Islet precursor cell (in vitro differentiated cells): Measurements from ENCODE around the gene SYT5.
"Not testable (repeated sequence)": the region's sequence is repeated elsewhere in the genome, so short reads cannot be mapped to it uniquely, and the experiment has no call there.

ENCODE experiments used
- DNase-seq: peaks from one replicate; pipeline ENCODE4 v3.0.0-alpha.2; 2018

Gene SYT5

GRCh38 chr19:55166530-55167268, 13.4 kb downstream of the SYT5 start, which contains the start of gene DNAAF3:
DNAAF3 (minus strand) TSS chr19:55166613; CDS start chr19:55166413, 200 bp downstream.
- DNase-seq = peak; percentile 99

DNA sequence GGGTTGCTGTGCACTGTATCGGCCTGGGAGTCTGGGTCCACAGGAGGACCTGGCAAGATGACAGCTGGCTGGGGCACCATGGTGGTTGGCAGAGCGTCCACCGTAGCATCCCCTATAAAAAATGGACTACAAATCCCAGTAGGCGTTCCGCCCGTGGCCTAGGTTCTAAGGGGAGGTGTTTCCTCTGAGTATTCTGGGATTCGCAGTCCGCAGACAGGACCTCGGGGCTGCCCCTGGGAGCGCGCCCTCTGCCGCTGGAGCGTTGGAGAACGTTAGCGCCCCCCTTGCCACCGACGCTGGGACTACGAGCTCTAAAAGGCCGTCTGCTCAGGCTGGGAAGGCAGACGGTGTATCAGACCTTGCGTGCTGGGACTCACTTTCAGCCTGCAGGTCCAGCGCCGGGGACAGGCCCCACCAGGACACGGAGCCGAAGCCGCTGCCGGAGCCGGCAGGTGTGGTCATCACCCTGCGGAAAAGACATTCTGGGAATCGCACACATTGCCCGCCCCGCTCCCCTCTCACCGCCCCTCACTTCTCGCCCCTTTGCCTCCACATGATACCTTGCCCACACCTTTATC, 14.0 kb downstream of the SYT5 start:
- peak; percentile 91 for DNase-seq

DNA sequence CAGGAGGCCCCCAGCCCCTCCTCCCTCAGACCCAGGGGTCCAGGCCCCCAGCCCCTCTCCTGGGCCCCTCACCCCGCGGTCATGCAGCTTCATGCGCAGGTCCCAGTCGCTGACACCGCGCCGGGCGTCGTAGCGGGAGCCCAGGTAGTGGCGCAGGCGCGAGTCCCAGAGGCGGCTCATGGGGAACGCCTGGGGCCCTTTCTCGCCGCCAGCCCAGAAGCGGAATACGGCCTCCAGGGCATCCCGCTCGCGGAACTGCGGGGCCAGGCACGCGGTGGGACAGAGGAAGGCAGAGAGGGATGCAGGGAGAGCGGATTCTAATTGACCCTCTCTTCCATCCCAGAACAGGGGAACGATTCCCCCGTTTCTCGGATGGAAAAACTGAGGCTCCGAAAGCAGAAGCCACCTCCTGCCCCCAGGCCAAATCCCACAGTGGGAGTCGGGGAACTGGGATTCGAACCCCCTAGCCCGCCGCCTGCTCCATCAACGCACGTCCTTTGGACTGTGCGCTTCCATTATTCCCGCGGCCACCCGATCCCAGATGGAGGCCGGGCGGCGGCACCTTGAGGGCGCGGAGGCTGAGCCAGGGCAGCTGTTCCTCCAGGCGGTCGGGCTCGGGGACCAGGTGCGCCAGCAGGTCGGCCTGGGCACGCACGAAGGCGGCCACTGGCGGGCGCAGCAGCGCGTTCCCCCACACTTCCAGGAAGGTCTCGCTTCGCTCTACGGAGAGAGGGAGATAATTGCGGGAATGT, 18.3 kb downstream of the SYT5 start:
- no peak for DNase-seq

- DNase-seq = no peak
Measured at GRCh38 chr19:55160986-55161365, 19.1 kb downstream of the SYT5 start.

- peak; percentile 97 for DNase-seq
Measured at GRCh38 chr19:55160128-55160985, 19.7 kb downstream of the SYT5 start.

DNA sequence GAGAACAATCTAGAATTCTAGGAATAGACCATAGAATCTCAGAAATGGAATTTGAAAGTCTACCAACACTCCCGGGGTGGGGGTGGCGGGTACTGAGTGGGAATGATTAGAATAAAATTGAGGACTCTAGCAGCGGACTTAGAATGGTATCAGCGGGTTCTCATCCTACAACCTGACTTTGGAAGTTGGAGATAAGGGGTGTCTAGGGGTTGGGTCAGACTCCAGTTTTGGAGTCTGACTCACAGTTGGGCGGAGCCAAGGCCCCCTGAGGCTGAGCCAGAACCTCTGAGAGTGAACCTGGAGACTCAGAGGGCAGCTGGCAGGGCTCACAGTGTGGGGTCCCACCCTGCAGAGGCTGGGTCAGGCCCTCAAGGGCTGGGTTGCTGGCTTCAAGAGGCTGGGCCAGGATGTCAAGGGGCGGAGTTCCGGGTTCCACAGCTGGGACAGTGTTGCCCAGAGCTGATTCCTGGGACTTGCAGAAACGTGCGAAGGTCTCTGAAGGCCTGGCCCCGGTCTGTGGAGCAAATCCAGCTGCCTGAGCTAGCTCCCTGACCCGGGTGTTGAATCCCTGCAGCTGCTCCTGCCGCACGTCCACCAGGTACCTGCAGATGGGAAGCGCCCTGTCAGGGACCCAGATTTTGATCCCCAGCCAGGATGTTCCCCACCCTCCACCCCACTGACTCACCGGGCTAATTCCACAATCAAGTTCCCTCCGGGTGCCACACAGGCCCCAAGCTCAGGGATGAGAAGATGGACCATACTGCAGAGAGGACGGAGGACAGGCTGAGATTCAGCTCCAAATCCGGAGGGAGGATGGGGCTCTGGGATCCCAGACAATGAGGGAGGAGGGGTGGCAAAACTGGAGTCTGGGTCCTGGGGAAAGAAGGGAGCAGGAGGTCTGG, 21.0 kb downstream of the SYT5 start:
- peak; percentile 77 for DNase-seq

DNA sequence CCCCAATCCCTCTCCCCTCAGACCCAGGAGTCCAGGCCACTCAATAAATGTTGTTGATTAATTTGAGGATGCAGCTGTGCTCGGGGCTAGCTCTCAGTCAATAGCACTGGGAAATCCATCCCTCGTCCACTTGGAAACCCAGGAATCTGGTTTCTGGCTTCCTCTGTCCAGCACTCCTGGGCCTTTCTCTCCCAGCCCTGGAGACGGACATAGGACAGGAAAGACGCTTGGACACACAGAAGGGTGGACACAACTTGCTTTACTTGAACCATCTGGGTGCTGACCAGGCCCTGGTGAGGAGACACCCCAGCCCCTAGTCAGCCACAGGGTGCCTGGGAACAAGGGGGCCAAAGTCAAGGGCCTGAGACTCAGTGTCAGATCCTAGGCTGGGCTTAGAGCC, 21.7 kb downstream of the SYT5 start:
- no peak for DNase-seq

DNA sequence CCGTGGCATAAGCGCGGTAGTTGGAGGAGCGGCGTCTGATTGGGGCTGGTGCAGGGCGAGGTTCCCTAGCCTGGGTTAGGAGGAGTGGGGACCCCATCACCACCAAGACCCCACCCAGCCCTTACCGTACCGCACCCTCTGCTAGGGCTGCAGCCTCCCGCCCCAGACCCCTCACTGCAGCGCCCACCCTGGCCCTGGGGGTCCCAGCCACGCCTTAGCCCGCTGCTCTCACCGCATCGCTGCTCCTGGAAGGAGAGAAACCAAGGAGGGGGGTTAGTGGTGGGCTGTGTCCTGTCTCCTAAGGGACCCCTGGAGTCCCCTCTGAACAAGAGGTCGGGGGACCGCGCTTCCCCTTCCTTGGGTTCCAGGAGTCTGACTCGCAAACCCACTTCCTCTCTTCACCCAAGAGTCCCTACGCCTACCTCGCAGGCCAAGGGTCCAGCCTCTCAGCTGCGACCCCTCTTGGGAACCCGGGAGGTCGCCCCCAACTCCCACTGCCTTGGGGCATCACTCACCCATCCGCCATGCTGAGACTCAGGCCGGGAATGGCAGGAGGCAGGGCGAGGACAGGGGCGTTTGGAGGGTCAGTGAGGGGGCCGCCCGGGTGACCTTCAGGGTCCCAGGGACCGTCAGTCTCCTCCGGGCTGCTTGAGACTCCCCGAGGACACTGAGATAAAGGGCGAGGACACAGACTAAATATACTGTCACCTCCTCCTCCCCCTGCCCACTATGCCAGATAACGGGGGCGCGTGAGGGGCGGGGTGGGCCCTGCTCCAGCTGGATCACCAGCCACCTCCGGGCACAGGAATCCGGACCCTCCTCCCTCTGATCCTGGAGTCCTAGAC, 22.8 kb downstream of the SYT5 start, which contains the start of gene TNNI3:
Gene TNNI3, minus strand, starts transcription at position 669 of the 845 bp plus-strand sequence. Its CDS starts 143 bp downstream, at position 526.
- DNase-seq = no peak

DNA sequence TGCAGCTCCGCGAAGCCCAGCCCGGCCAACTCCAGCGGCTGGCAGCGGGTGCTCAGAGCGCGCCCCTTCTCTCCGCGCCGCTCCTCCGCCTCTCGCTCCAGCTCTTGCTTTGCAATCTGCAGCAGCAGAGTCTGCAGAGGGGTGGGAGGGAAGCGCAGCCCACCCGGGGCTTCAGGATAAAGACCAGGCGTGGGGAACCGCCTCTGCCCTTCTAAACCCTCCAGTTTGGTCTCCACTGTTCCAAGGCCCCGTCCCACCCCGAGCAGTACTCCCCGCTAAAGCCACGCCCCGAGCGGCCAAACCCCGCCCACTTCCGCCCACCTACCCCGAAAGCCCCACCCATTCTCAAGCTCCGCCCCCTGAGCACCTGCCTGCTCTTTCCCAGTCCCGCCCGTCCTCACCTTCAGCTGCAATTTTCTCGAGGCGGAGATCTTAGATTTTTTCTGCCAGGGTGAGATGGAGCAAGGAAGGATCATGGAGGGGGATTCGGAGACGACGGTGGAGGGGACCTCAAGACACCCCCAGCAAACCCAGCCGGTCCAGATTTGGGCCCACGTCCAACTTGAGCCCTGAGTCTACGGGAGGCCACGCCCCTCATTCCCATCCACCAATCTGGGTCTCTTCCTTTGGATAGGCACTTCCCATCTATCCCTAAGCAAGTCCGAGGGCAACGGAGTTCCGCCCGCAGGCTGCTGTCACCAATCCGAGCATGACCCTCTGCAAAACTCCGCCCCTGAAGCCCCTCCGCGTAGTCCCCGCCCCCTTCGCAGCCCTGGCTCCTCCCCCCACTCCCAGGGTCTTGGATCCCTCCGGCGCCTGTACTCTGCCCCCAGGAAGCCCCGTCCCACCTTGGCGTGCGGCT, 23.7 kb downstream of the SYT5 start:
- peak; percentile 92 for DNase-seq

GRCh38 chr19:55155784-55156183, 24.3 kb downstream of the SYT5 start:
- DNase-seq = not testable (repeated sequence)

DNA sequence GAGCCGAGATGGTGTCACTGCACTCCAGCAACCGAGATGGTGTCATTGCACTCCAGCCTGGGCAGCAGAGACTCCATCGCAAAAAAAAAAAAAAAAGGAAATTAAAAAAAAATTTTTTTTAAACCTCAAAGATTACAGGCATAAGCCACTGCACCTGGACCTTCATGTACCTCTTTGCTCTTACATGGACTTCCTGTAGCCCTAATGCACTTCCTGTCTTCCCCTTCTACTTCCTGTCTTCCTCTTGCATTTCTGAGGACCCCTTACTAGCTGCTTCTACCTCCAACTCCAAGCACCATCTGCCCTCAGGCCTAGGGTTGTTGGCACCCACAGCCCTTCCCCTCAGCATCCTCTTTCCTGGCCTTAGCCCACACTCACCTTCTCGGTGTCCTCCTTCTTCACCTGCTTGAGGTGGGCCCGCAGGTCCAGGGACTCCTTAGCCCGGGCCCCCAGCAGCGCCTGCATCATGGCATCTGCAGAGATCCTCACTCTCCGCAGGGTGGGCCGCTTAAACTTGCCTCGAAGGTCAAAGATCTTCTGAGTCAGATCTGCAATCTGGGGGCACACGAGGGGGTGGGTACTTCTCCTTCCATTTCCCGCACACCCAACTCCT, 26.3 kb downstream of the SYT5 start:
- no peak for DNase-seq

DNA sequence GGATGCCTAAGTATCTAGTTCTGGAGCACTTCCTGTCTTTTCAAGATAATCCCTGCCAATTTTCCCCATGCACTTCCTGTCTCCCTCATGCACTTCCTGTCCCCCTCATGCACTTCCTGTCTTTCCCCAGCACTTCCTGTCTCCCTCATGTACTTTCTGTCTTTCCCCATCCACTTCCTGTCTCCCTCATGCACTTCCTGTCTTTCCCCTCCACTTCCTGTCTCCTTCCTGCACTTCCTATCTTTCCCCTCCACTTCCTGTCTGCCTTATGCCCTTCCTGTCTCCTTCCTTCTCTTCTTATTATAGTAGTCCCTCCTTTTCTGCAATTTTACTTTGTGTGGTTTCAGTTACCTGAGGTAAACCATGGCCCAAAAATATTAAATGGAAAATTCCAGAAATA, 28.1 kb downstream of the SYT5 start:
- no peak for DNase-seq

DNA sequence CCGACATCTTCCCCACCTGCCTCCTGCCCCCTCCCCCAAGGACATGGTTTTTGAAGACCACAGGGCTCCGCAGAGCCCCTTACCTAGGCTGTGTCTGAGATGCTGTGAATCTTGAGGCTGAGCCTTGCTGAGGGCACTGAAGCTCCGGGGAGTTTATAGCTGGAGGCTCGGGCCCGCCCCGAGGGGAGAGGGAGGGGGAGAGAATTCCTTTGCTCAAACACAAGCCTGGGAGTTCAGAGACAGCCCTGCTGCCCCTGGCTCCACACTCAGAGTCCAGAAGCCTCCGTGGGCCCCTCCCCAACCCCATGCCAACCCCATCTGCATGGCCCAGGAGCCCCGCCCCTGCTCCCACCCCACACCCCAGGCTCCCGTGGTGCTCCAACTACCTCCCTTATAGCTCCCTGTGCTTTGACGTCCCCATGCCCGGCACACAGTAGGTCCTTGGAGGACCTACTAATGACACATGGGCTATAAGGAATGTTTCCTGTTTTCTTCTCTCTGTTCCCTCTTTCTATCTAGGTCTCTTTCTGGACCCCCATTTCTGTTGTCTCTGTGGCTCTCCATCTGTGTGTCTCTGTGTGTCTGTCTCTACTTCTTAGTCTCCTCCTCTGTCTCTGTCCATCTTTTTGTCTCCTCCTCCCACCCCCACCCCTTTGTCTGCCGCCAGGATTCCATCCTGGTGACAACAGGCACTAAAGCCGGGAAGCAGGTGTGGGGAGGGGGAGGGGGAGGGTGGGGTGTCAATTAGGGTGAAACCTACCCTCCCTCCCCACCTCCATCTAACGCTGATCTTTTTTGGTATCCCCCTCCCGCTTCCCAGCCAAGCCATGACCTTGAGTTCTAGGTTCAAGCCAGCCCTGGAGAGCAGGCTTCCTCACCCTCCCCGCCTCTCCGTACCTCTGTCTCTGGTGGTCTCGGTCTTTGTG, 30.7 kb downstream of the SYT5 start, which contains the start of gene TNNT1:
Gene TNNT1, minus strand, starts transcription at position 129 of the 926 bp plus-strand sequence. CDS start 2,049 bp downstream, outside the sequence.
- peak; percentile 85 for DNase-seq

- no peak for DNase-seq
Measured at GRCh38 chr19:55147545-55148251, 32.4 kb downstream of the SYT5 start.

DNA sequence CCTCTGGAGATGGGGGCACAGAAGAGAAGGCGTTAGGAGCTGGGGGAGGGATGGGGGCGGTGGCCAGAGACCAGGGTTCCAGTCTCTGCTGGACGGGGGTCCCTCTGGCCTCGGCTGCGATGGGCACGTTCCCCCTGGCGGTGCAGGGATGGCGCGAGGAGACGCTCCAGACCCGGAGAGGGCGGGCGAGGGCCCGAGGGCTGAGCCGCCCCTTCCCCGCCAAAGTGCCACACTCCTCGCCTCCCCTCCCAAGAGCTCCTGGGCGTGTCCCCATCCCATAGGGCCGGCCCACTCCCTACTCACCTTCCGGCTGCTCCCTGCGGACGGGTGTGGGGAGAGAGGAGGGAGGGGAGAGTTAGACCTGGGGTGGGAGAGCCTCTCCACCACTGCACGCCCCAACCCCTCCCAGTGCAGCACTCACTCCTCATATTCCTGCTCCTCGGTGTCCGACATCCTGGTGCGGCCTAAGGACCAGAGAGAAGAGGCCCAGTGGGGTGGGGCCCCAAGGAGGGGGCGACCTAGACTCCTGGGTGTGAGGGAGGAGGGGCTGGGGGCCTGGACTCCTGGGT, 33.3 kb downstream of the SYT5 start:
- peak; percentile 90 for DNase-seq

GRCh38 chr19:55146078-55146704, 33.9 kb downstream of the SYT5 start:
- DNase-seq = no peak
